ENCODE results near the gene GZMA.

The GZMA gene

DNA sequence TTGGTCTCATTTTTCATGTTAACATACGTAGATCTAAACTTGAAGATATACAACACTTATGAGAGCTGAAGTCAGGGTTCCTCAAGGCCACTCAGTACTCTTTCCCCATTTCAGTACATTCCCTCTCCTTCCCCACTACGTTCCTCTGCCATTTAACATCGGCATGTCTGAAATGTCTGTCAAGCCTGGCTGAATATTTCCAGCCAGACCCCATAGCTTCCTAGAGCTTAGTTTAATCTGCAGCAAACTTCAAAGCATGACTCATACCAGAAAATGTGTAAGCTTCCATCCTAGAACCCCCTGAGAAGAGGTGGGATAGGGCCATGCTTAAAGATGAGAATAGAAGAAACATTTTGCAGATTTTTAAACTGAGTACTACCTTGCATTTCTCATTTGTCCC is 6.2 kb downstream of the GZMA start:
- no peak for DNase-seq (ENCODE audit: low read depth in 2 of 2)

- DNase-seq (ENCODE audit: low read depth in 2 of 2): no peak
These were observed 7.8 kb downstream of the GZMA start for GRCh38 chr5:55110217-55110616.

DNA sequence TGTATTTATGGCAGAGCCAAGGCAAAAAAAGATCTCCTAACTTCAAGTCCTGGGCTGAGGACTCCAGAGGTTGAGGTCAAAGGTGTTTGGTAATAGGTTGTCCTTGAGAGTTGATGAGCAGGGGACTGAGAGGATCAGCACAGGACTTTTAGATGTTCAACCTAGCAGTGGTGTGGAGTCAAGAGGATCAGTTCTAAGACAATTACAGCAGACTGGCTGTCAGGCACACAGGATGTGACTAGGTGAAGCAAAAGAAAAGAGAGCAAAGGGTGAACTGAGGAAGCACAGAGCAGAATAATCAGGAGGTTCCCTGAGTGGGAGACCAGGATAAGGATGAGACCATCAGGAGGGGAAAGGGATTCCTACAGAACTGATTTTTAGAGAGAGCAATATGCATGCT is 10.9 kb downstream of the GZMA start:
- no peak for DNase-seq (ENCODE audit: low read depth in 2 of 2)

DNA sequence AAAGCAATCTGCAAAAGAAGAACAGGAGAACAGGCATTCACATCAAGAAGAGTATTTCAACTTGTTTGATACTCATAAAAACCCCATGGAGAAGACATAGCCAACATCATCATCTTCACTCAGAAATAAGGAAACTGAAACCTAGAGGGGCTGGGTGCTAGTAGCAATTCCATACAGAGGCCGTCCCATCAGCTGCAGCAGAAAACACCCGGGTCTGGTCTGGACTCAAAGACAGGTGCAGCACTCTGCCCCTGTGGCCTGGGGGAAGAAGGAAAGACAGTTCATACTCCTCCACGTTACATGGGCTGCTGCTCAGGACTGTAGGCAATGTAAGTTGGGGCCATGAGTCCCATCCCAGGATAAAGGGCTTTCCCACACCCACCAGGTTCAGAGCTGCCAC is 11.6 kb downstream of the GZMA start:
- no peak for DNase-seq (ENCODE audit: low read depth in 2 of 2)

DNA sequence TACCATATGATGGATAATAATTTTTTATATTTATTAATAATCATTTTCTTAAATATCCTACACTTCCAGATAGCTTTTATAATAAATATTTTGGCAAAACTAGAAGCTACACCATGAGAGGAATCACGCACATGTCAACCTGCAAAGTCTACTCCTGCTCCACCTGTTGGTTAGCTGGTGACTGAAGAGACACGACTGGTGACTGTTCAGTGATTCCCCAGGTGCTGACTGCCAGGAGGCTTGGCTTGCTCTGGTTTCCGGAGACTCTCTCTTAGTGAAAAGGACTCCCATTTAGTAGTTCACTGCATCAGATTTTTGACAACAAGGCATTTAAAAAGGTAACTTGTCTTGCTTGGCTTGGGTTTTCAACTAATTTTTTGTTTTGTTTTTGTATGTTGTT is 20.9 kb downstream of the GZMA start:
- DNase-seq (ENCODE audit: low read depth in 2 of 2): no peak

GRCh38 chr5:55134053-55134722 is 31.7 kb downstream of the GZMA start:
- no peak for DNase-seq (ENCODE audit: low read depth in 2 of 2)

GRCh38 chr5:55136521-55136920 is 34.1 kb downstream of the GZMA start:
- no peak for DNase-seq (ENCODE audit: low read depth in 2 of 2)

DNA sequence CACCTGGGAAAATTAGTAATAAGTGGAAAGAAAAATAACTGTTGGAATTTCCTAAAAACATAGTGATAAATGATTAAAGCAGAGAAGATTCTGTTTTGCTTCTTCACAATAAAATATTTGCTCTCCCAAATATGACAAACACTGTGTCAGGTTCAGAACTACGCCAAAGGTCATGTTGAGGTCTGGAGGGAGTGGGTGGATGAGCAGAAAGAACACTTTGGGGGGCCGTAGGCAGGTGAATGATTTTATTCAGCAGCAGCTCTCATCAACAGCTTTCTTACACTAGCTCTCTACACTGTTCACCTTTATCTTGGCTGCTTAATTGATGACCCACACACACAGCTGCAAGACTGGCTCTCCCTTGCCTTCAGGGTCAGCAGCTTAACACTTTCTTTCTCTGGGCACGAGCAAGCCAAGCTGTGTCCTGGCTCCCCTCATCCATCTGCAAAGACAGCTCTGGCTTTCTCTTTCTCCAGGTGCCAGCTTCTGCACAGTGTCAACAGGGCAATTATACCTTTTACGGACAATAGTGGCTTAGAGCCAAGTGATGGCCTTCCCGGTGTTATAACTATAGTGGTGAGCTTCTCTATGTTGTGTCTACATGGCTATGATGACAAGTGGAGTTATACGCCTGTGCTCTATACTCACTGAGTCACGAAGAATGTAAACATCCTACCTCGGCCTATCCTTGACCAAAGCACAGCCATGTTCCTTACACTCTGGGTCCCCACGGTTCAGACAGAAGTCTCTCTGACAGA is 38.6 kb downstream of the GZMA start:
- no peak for DNase-seq (ENCODE audit: low read depth in 2 of 2)

DNA sequence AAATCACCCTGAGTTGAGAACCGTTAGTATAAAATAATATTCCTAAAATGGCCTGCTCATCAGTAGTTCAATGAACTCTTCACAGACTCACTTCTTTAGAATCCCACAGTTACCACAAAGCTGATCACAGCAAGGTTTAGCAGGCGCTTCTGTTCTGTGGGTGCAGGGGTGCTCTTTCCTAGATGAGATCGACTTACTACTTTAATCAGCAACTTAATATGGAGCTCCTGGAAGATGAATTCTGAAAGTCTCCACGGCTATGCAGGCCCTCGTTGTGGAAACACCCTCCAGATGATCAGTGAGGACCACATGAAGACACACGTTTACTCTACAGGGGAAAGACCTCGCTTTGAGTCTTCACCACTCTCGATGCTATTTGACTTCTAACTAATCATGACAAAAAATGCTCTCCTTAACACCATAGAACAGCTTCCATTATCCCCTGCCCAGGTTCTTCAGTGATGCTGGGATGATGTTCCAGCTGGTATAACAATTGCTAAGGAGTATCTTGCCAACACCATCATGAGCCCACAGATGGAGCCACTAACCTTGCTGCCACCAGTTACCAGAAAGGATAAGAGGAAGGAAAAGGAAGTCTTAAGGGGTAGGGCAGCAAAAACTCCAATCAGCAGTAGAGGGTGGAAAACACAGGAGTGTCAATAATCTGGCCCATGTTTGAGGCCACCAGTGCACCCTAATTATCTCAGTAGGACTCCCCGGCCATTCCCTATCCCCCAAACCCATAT is 39.7 kb downstream of the GZMA start:
- DNase-seq (ENCODE audit: low read depth in 2 of 2): no peak

GRCh38 chr5:55143624-55144023 is 41.2 kb downstream of the GZMA start:
- DNase-seq (ENCODE audit: low read depth in 2 of 2): no peak

DNA sequence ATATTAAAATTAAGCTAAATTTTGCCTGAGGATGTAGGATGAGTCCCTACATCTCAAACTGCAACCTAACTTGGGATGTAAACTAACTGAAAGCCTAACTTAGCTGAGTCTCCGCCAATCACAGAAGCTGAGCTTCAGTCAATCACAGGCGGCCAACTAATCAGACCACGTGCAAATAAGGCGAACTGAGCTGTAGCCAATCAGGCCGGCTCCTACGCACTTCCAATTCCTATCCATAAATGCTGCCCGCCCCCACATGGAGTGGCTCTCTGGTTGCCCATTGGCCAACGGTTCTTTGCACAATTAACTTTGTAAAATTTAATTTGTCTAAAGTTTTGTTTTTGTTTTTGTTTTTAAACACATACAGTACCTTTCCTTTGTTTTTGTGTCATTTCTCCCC is 43.6 kb downstream of the GZMA start:
- DNase-seq (ENCODE audit: low read depth in 2 of 2): no peak

DNA sequence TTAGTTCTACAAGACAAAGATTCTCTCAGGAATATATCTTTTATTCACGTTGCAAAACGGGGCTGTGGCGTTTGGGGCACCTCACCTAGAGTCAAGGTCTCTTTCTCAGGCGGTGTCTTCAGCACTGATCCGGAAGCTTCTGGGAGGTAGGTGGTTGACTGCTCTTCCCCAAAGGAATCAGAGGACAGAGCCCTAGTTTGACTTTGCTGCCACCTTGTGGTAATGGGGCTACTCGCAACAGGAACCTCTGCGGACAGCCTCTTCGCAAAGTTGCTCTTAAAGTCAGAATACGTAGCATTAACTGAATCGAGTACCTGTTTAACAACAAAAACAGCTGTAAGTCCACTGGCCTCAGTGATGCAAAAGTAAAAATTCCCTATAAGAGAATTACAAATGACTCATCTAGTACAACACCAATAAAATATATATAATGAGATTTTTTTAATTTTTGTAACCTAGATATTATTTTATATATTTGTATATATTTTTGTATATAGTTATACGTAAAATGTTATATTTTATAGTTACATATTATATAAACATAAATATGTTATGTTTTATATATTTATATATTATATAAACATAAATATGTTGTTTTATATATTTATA is 44.2 kb downstream of the GZMA start:
- peak; percentile 61 to 68 for DNase-seq (ENCODE audit: low read depth in 2 of 2)

- no peak for DNase-seq (ENCODE audit: low read depth in 2 of 2)
These were observed 46.9 kb downstream of the GZMA start for GRCh38 chr5:55149308-55149795.

DNA sequence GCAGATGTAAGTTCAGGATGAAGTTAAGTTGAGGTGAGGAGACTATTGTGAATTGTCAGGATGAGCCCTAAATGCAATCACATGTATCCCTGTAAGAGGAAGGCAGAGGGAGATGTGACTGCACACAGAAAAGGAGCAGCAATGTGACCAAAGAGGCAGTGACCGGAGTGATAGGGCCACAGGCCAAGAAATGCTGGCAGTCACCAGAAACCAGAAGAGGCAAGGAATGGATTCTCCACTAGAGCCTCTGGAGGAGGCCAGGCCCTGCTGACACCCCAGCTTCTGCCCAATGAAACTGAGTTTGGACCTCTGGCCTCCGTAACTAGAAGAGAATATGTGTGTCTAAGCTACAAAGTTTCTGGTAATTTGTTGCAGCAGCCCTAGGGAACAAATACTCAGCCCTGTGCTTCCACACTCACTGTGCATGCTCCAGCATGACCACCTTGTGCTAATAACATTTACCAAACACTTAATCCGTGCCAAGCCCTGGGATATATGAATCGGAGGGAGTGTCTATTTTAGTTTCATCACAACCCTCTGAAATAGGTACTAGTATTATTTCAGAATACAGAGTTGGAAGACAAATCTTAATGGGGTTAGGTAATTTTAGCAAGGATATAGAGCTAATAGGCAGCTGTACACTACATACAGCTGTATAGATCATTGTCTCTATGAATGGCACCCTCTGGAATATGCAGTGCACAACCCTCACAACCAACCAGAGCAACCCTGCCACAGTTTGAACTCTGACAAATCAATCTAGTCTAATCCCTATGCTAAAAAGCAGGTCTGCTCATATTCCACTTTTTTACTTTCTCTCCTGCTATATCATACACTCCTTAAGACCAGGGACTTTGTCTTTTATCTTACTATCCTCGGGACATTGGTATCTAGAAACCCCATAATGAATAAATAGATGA is 49.7 kb downstream of the GZMA start:
- DNase-seq (ENCODE audit: low read depth in 2 of 2): peak in 1 of 2 experiments; percentile 43

- peak in 1 of 2 experiments; percentile 46 for DNase-seq (ENCODE audit: low read depth in 2 of 2)
These were observed 52.4 kb downstream of the GZMA start for GRCh38 chr5:55154873-55155272.
